Neural crest cell (in vitro differentiated cells): Measurements from ENCODE around the gene ATP5PB. TPM values are rescaled to one million over a fixed set of nuclear protein-coding genes. Genes with fewer than 3 reads are reported as not detected.

ENCODE experiments used
- DNase-seq: peaks from one replicate; pipeline ENCODE4 v3.0.0; 2021; ENCODE audit warnings: low read depth, mixed read lengths, low spot score
- H3K27ac Mint-ChIP-seq: one replicate; pipeline ENCODE4 v1.8.0; 2021; ENCODE audit warnings: mild to moderate bottlenecking, mixed read lengths; ENCODE audit not compliant: unreplicated experiment
- H3K27me3 Mint-ChIP-seq: 2 replicates; pipeline ENCODE4 v1.8.0; 2021; ENCODE audit warnings: low read depth, mild to moderate bottlenecking, mixed read lengths
- H3K36me3 Mint-ChIP-seq: 2 replicates; pipeline ENCODE4 v1.8.0; 2021; ENCODE audit warnings: low read depth, mild to moderate bottlenecking, mixed read lengths
- H3K4me1 Mint-ChIP-seq: 2 replicates; pipeline ENCODE4 v1.8.0; 2021; ENCODE audit warnings: mixed read lengths
- H3K4me3 Mint-ChIP-seq: one replicate; pipeline ENCODE4 v1.8.0; 2021; ENCODE audit warnings: mild to moderate bottlenecking, mixed read lengths
- H3K9me3 Mint-ChIP-seq: 2 replicates; pipeline ENCODE4 v1.8.0; 2021; ENCODE audit warnings: mixed read lengths
- total RNA-seq: library from RNA; stranded (reverse); gene quantifications from 2 replicates; pipeline ENCODE4 v1.2.1, GENCODE V29; 2021
- TF ChIP-seq, protein P1 (sequence below): fragments of 200-600 bp; sonication (generic); conservative IDR thresholded peaks from 2 replicates; pipeline ENCODE4 v1.5.0; 2021; ENCODE audit warnings: antibody characterized with exemption, mild to moderate bottlenecking

Gene ATP5PB
- total RNA-seq, 1 donor from 2014 or later: 240 TPM

DNA sequence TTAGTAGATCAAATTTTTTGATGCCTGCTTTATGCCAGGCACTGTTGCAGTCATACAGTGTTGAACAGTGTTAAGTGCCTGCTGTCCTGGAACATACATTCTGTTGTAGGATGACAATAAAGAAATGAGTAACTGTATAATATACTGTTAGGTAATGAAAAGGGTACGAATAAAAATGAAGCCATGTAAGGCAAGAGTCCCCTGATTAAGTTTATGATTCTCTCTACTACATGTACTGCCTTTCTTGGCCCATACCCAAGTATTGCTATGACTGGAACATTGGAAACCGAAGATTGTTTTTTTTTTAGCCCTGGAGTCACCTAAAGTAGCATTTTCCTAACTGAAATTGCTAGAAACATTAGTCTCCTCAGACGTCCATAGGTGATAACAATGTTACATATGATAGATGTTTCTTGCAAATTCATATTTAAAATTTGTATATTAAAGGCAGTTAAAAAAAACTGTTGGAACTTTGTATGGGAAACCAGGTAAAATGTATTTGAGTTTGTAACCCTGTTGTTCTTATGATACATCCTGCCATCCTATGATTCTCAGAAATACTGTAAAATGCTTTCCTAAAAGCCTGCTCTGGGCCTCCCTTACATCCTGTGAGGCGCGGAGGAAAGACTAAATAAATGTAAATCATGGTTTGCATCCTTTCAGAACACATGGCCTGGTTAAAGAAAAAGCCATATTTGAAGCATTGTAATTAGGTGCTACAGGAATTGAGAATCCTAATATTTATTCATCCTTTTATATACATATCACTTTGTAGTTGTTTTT, 5.8 kb downstream of the ATP5PB start:
- H3K27ac Mint-ChIP-seq: no peak overlapping the region
- no peaks in the 10 kb centered on the region for H3K27me3 Mint-ChIP-seq
- peaks cover 4% of the 10 kb centered on the region for H3K36me3 Mint-ChIP-seq
- TF ChIP-seq, protein P1, sequence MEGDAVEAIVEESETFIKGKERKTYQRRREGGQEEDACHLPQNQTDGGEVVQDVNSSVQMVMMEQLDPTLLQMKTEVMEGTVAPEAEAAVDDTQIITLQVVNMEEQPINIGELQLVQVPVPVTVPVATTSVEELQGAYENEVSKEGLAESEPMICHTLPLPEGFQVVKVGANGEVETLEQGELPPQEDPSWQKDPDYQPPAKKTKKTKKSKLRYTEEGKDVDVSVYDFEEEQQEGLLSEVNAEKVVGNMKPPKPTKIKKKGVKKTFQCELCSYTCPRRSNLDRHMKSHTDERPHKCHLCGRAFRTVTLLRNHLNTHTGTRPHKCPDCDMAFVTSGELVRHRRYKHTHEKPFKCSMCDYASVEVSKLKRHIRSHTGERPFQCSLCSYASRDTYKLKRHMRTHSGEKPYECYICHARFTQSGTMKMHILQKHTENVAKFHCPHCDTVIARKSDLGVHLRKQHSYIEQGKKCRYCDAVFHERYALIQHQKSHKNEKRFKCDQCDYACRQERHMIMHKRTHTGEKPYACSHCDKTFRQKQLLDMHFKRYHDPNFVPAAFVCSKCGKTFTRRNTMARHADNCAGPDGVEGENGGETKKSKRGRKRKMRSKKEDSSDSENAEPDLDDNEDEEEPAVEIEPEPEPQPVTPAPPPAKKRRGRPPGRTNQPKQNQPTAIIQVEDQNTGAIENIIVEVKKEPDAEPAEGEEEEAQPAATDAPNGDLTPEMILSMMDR: no peak
- H3K9me3 Mint-ChIP-seq: no peaks in the 10 kb centered on the region
- H3K4me3 Mint-ChIP-seq: no peak overlapping the region
- H3K4me1 Mint-ChIP-seq: peaks cover 23% of the 10 kb centered on the region
- DNase-seq: no peak

DNA sequence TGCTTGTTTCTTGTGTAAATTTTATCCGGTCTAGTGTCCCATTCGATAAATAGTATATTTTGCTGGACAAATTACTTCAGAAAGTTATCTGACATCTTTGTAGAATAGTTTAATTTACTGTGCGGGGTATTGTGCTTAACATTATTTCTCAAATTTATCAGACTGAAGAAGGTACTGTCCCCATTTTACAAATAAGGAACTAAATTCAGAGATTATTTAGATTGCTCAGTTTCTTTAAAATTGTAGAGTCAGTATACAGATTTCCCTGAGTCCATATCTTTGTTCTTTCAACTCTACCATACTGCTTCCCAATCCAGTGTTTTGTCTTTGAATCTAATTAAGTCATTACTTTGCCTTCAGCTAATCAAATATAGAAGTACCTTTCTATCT, 6.4 kb downstream of the ATP5PB start:
- no peak for DNase-seq
- H3K27me3 Mint-ChIP-seq: no peaks in the 10 kb centered on the region
- H3K36me3 Mint-ChIP-seq: peaks cover 4% of the 10 kb centered on the region
- peaks cover 20% of the 10 kb centered on the region for H3K4me1 Mint-ChIP-seq
- H3K4me3 Mint-ChIP-seq: no peak overlapping the region
- H3K9me3 Mint-ChIP-seq: no peaks in the 10 kb centered on the region
- TF ChIP-seq, protein P1: no peak
- H3K27ac Mint-ChIP-seq: no peak overlapping the region

DNA sequence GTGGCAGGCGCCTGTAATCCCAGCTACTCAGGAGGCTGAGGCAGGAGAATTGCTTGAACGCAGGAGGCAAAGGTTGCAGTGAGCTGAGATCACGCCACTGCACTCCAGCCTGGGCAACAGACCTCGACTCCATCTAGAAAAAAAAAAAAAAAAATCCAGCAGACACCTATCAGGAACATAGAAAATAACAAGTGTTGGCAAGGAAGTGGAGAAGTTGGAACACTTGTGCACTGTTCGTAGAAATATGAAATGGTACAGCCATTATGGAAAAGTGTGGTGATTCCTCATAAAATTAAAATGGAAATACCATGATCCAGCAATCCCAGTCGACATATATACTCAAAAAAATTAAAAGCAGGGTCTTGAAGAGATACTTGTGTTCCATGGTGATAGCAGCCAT, 12.5 kb downstream of the ATP5PB start:
- no peak for DNase-seq
- Mint-ChIP-seq H3K4me3 (no peak overlapping the region), H3K4me1 (no peaks in the 10 kb centered on the region), H3K36me3 (peaks cover 8% of the 10 kb centered on the region), H3K27ac (no peak overlapping the region), H3K9me3 (no peaks in the 10 kb centered on the region), H3K27me3 (no peaks in the 10 kb centered on the region)
- TF ChIP-seq, protein P1: no peak

DNA sequence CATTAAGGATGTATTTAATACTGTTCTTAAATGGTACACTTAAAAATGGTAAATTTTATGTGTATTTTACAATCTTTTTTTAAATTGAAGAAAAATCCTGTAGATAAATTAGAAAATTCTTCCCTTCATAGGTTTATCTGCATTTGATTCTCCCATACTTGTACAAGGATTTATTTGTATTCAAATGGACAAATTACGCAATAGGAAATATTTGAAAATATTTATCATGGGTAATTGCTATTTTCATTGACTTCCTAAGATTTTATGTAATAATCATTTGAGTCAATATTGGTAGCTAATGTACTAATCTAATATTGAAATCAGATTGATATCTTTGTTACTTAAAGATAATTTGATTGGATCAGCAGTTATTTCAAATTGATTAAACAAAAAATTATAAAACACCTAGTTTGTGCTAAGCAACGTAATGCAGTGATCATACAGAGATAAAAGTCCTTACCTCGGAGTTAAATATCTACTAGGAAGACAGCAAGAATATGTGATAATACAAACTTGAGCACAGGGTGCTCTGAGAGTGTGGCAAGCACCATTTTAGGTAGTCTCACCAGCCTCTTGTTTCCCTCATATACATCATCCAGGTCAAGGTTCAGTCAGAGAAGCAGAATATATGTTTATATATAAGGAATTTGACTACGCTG, 13.2 kb downstream of the ATP5PB start:
- H3K9me3 Mint-ChIP-seq: no peaks in the 10 kb centered on the region
- no peaks in the 10 kb centered on the region for H3K27me3 Mint-ChIP-seq
- H3K27ac Mint-ChIP-seq: no peak overlapping the region
- no peak overlapping the region for H3K4me3 Mint-ChIP-seq
- TF ChIP-seq, protein P1: no peak
- H3K4me1 Mint-ChIP-seq: no peaks in the 10 kb centered on the region
- DNase-seq: no peak
- peaks cover 8% of the 10 kb centered on the region for H3K36me3 Mint-ChIP-seq

DNA sequence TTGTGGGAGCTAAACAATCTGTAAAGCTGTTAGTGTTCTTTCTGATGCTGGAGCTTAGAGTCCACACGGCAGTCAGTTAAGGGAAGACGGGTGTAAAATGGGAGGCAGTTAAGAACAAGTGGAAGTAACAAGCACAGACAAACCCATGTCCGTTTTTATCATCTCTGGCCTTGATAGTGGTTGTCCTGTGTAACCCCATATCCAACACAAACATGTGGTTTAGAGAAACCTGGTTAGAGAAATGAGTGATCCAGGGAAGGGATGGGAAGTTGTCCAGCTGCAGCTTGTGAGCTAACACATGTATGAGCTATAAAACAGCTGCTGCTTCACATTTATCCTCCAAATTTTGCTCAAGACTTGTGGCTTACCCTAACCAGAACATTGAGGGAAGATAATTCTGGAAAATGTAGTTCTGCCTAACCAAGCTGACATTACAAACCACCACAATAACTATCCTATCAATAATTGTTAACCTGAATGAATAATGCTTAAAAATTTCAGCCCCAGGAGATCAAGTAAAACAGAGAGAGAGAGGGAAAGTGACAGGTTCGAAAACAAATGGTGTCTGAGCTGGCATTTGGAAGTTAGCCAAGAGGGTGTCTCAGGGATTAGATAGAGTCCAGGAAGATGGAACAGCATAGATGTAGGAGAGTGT, 13.9 kb downstream of the ATP5PB start:
- Mint-ChIP-seq H3K27me3 (no peaks in the 10 kb centered on the region), H3K36me3 (peaks cover 8% of the 10 kb centered on the region), H3K4me3 (no peak overlapping the region), H3K4me1 (no peaks in the 10 kb centered on the region), H3K27ac (no peak overlapping the region), H3K9me3 (no peaks in the 10 kb centered on the region)
- TF ChIP-seq, protein P1: no peak
- DNase-seq: no peak
